ENCODE results near the gene DOLK. TPM values are rescaled to one million over a fixed set of nuclear protein-coding genes. Genes with fewer than 3 reads are reported as not detected.

DOLK gene
- total and polyA plus RNA-seq, 11 donors = 7.8 to 15.6 (median 10.6) TPM

DNA sequence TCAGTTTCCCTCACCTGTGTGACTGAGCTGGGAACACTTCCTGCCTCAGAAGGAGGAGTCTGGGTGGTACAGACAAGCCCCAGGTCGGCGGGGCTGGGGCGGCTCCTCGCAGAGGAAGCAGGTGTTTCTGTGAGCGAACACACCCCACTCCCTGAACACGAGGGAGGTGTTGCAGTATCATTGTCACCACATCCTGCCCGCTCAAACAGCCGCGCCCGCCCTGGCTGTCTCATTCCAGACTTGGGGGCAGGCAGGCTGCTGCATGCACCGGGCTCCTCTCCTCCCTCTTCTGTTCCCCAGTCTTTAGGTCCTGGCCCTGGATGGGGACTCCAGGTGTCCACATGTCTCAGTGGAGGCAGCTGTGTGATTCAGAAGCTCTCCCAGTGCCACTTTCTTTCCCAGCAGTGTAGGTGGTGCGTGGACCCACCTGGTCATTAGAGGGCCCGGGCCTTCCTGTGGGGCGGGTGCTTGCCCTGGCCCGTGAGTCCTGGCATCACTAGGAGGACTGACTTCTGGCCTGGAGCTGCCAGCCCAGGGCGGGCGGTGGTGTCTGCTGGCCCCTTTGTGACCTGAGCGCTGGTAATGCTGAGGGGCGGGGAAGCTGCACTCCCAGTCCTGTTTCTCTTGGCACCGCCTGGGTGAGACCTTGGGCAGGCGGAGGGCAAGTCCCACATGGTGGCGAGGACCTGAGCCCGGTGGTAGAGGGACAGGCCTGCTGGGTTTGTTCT, 44.9 kb downstream of the DOLK start:
- intact Hi-C loops (cut with DNase I) = no loop called here
- WGBS, 4 donors = 60 to 76% (median 65%) methylated on average over 11 to 23 of the region's 23 CpGs
- ATAC-seq (peak; percentile 43 to 85 (median 64)), DNase-seq (peak; percentile 64 to 80 (median 67))
- Histone ChIP-seq H3K4me1 (peaks cover 4 to 75% (median 45%) of the 10 kb centered on the region in 12 donors), H3K9me3 (no peaks in the 10 kb centered on the region), H3K27me3 (no peaks in the 10 kb centered on the region), H3K27ac (peak overlapping the region; percentile 40 to 79 (median 71)), H3K4me3 (peak overlapping the region in 1 of 12 donors; percentile 16), H3K36me3 (peaks cover 0 to 26% (median 13%) of the 10 kb centered on the region in 9 donors)
- TF ChIP-seq CTCF (IDR thresholded peaks at IDR 0.05) (no peak), POLR2A (IDR thresholded peaks at IDR 0.05) (peak in 1 of 2 donors; percentile 29)

DNA sequence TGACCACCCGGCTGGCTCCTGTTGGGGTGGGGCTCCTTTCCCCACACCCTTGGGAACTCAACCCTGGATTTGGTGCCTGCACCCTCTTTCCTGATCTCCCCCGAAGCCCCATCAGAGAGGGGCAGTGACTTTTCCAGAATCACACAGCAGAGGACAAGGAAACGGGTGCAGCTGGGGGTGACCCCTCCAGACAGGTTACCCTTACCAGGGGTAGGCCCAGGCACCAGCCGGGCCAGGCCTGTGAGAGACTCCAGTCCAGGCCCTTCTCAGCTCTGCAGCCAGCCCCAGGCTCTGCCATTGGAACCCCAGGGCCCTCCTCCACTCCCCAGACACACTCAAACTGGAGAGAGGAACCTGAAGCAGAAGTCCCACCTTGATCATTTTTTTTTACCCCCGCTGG, 45.6 kb downstream of the DOLK start:
- H3K27me3 ChIP-seq = no peaks in the 10 kb centered on the region
- TF ChIP-seq CTCF (IDR thresholded peaks at IDR 0.05) = no peak
- no peak for TF ChIP-seq POLR2A (IDR thresholded peaks at IDR 0.05)

DNA sequence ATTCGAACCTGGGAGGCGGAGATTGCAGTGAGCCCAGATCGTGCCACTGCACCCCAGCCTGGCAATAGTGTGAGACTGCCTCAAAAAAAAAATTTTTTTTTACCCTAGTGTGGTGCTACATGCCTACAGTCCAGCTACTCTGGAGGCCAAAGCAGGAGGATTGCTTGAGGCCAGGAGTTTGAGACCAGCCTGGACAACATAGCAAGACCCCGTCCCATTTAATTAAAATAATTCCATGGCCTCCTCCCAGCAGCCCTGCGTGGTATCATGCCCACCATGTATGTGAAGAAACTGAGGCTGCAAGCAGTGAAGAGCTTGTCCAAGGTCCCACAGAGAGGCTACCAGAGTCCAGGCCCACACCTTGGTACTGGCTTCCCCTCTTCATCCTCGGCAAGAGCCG, 46.0 kb downstream of the DOLK start:
- no peak for DNase-seq
- Histone ChIP-seq H3K36me3 (peaks cover 0 to 29% (median 20%) of the 10 kb centered on the region in 9 donors), H3K4me3 (no peak overlapping the region), H3K4me1 (peaks cover 4 to 65% (median 42%) of the 10 kb centered on the region in 12 donors), H3K27me3 (no peaks in the 10 kb centered on the region), H3K9me3 (no peaks in the 10 kb centered on the region), H3K27ac (peak overlapping the region in 11 of 12 donors; percentile 57 to 79 (median 71))
- WGBS, 4 donors = 88 to 95% (median 90%) methylated on average over 5 to 7 of the region's 7 CpGs
- TF ChIP-seq POLR2A (IDR thresholded peaks at IDR 0.05) = no peak
- no peak for TF ChIP-seq CTCF (IDR thresholded peaks at IDR 0.05)
- no peak for ATAC-seq
- intact Hi-C loops (cut with DNase I) = no loop called here

More for the DNA sequence above, 45.6 kb downstream of the DOLK start:
- H3K4me3 ChIP-seq = peak overlapping the region in 1 of 12 donors; percentile 16
- H3K27ac ChIP-seq = peak overlapping the region; percentile 40 to 79 (median 71)
- no peaks in the 10 kb centered on the region for H3K9me3 ChIP-seq
- intact Hi-C loops (cut with DNase I) = no loop called here
- DNase-seq = no peak
- WGBS, 4 donors = 81 to 95% (median 90%) methylated on average over 4 to 5 of the region's 5 CpGs
- ATAC-seq = no peak
- H3K36me3 ChIP-seq = peaks cover 0 to 26% (median 16%) of the 10 kb centered on the region in 9 donors
- peaks cover 4 to 70% (median 44%) of the 10 kb centered on the region in 12 donors for H3K4me1 ChIP-seq

DNA sequence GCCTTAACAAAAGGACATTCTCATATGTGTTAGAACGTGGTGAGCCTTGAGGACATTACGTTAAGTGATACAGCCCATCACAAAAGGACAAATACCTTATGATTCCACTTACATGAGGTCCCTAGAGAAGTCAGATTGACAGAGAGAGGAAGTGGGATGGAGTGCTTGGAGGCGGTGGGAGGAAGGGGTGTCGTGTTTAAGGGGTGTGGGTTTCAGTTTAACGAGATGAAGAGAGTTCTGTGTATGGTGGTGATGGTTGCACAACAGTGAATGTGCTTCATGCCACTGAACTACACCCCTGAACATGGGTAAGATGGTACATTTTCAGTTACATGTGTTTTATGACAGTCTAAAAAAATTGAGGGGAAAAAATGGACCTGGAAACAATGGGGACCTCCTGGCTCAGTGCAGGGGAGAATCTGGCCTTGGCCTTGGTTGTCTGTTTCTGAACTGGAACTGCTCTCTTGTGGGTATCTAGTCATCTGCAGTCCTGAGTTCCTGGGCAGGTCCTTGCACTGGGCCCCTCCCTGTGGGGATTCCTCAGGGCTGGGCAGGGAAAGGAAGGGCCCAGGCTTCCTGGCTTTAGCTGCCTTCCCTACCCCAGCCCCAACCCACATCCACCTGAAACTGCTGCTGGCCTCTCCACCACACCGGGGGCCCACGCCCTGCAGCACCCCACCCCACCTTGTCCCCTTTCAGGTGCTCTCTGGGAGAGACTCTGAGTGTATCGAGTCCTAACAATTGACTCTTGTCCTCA, 47.7 kb downstream of the DOLK start:
- Histone ChIP-seq H3K27ac (peak overlapping the region; percentile 33 to 77 (median 59)), H3K27me3 (no peaks in the 10 kb centered on the region), H3K4me3 (no peak overlapping the region), H3K36me3 (peaks cover 0 to 42% (median 34%) of the 10 kb centered on the region in 9 donors), H3K9me3 (no peaks in the 10 kb centered on the region), H3K4me1 (peaks cover 4 to 67% (median 41%) of the 10 kb centered on the region in 12 donors)
- intact Hi-C loops (cut with DNase I) = no loop called here
- 50 to 58% (median 55%) methylated on average over 8 of the region's 8 CpGs for WGBS, 4 donors
- DNase-seq (no peak), ATAC-seq (peak in 3 of 4 donors; percentile 59 to 74 (median 61))
- no peak for TF ChIP-seq CTCF (IDR thresholded peaks at IDR 0.05)
- TF ChIP-seq POLR2A (IDR thresholded peaks at IDR 0.05) = peak in 1 of 2 donors; percentile 28

Data from heart left ventricle (tissue), 16 donors.